ENCODE measurements around the gene AGAP5. TPM values are rescaled to one million over a fixed set of nuclear protein-coding genes. Genes with fewer than 3 reads are reported as not detected.

AGAP5 gene
- total and polyA plus RNA-seq, 2 of the 13 experiments (the other 11 are each of a cell fraction or from before 2014, with no cell fraction given) = 5.3 to 7.9 TPM

DNA sequence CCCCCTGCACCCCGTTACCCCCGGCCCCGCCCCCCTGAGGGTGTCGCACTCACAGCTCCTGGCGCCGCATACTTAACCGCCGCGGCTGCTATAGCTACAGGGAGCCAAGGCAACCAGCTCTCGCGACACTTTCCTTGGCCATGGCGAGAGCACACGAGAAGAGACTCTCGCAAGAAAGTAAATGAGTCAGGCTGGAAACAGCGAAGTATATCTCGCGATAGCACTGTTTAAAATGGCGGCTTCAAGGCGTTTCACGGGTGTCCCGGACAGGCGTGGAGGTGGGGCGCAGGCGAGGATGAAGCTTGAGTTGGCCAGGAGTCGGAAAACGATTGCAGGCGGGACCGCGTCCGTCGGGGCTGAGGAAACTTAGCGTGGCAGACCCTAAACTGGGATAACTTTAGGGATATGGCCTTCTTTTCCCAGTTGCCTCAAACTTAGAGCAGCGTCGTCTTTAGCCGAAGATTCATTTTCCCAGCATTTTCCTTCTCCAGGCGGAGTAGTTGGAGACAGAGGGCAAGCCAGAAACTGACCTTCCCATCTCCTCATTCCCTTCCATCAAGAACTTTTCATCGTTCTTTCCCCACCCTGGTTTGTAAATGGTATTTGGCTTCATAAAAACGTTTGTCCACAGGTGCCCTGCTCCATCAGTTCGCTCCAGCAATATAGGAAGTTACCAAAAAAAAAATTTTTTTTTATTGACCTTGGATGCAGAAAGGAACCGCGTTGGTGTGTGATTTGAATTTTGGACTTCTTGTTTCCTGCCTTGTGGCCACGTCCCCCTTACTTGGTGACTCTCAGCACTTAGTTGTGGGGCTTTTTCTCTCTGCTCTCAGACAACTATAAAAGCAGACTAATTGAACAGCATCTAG lies 71.8 kb downstream of the AGAP5 start (continued):
- TF ChIP-seq PRMT3 (CRISPR knock-in tag; IDR thresholded peaks at IDR 0.05; ENCODE audit: borderline replicate concordance, low read depth) (no peak), ZZZ3 (CRISPR knock-in tag; IDR thresholded peaks at IDR 0.05; ENCODE audit: borderline replicate concordance) (0 out of 2 replicates have a peak, but pooled peaks have one; percentile 28), GATAD2A (CRISPR knock-in tag; IDR thresholded peaks at IDR 0.05) (peak; percentile 90), ZNF367 (CRISPR knock-in tag; IDR thresholded peaks at IDR 0.05; ENCODE audit: borderline replicate concordance) (no peak), KAT7 (CRISPR knock-in tag; IDR thresholded peaks at IDR 0.05; ENCODE audit: borderline replicate concordance) (peak; percentile 80; the same call in 1 of the 2 replicates), ZNF558 (CRISPR knock-in tag; IDR thresholded peaks at IDR 0.05; ENCODE audit: borderline replicate concordance) (no peak), PHF20 (CRISPR knock-in tag; IDR thresholded peaks at IDR 0.05) (peak; percentile 78), ZBTB43 (CRISPR knock-in tag; conservative IDR thresholded peaks at IDR 0.05) (no peak), FOXA1 (IDR thresholded peaks at IDR 0.05) (no peak), FOXA1 (CRISPR knock-in tag; IDR thresholded peaks at IDR 0.05) (0 out of 2 replicates have a peak, but pooled peaks have one; percentile 3), ZNF569 (CRISPR knock-in tag; IDR thresholded peaks at IDR 0.05; ENCODE audit: borderline replicate concordance) (no peak), HMG20A (CRISPR knock-in tag; IDR thresholded peaks at IDR 0.05; ENCODE audit: borderline replicate concordance) (no peak), KLF9 (CRISPR knock-in tag; IDR thresholded peaks at IDR 0.05; ENCODE audit: low read depth) (no peak), ZGPAT (CRISPR knock-in tag; IDR thresholded peaks at IDR 0.05) (peak; percentile 65; the same call in 1 of the 2 replicates), HMGXB4 (CRISPR knock-in tag; IDR thresholded peaks at IDR 0.05; ENCODE audit: borderline replicate concordance in 1 of 2, low read depth in 1 of 2) (peak in 1 of 2 experiments; percentile 40; a peak in 2 of 4 replicates), ZNF230 (CRISPR knock-in tag; IDR thresholded peaks at IDR 0.05) (peak; percentile 35; the same call in 1 of the 2 replicates), SUZ12 (IDR thresholded peaks at IDR 0.05; ENCODE audit: low read depth, low read length) (no peak), RARA (CRISPR knock-in tag; IDR thresholded peaks at IDR 0.05) (0 out of 2 replicates have a peak, but pooled peaks have one; percentile 26), SMAD1 (CRISPR knock-in tag; IDR thresholded peaks at IDR 0.05; ENCODE audit: borderline replicate concordance, low read depth) (no peak)
- TF ChIP-seq, protein P1, sequence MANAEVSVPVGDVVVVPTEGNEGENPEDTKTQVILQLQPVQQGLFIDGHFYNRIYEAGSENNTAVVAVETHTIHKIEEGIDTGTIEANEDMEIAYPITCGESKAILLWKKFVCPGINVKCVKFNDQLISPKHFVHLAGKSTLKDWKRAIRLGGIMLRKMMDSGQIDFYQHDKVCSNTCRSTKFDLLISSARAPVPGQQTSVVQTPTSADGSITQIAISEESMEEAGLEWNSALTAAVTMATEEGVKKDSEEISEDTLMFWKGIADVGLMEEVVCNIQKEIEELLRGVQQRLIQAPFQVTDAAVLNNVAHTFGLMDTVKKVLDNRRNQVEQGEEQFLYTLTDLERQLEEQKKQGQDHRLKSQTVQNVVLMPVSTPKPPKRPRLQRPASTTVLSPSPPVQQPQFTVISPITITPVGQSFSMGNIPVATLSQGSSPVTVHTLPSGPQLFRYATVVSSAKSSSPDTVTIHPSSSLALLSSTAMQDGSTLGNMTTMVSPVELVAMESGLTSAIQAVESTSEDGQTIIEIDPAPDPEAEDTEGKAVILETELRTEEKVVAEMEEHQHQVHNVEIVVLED (CRISPR knock-in tag; IDR thresholded peaks at IDR 0.05; ENCODE audit: borderline replicate concordance) = peak; percentile 37; the same call in 1 of the 2 replicates
- TF ChIP-seq, protein P2, sequence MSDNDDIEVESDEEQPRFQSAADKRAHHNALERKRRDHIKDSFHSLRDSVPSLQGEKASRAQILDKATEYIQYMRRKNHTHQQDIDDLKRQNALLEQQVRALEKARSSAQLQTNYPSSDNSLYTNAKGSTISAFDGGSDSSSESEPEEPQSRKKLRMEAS (IDR thresholded peaks at IDR 0.05) = peak; percentile 87
- TF ChIP-seq, protein P3, sequence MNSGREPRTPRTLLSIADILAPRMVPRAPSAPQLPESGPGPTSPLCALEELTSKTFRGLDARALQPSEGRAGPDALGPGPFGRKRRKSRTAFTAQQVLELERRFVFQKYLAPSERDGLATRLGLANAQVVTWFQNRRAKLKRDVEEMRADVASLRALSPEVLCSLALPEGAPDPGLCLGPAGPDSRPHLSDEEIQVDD (CRISPR knock-in tag; IDR thresholded peaks at IDR 0.05; ENCODE audit: borderline replicate concordance) = no peak

All from HepG2 (cell line).